AG04449 (cell line): Measurements from ENCODE around the gene ZNF407.

Source experiments
- CTCF ChIA-PET: fragments of 350-600 bp; formaldehyde crosslinking; extraction: SDS; loops from one replicate; lab custom pipeline; 2021; ENCODE audit warnings: antibody characterized with exemption; lab: Yijun Ruan, JAX
- POLR2A ChIA-PET: fragments of 400-600, 350-600 bp; formaldehyde crosslinking; extraction: SDS; loops from one replicate; lab custom pipeline; 2020; ENCODE audit warnings: antibody characterized with exemption, inconsistent platforms; lab: Yijun Ruan, JAX
- DNase-seq: peaks from one replicate; pipeline ENCODE4 v3.0.0-alpha.2; 2010; ENCODE audit warnings: low read depth, low spot score
- H3K4me3 ChIP-seq: 2 replicates; pipeline ENCODE4 v1.5.1; 2011; ENCODE audit warnings: low read depth, mild to moderate bottlenecking, control low read depth, low read length
- TF ChIP-seq, protein P1 (sequence below): IDR thresholded peaks from one replicate; pipeline ENCODE4 v1.5.1; 2011; ENCODE audit warnings: mild to moderate bottlenecking, moderate library complexity, low read length, control low read depth, inconsistent platforms; ENCODE audit not compliant: insufficient read depth; ENCODE audit errors: missing control alignments

Gene ZNF407

DNA sequence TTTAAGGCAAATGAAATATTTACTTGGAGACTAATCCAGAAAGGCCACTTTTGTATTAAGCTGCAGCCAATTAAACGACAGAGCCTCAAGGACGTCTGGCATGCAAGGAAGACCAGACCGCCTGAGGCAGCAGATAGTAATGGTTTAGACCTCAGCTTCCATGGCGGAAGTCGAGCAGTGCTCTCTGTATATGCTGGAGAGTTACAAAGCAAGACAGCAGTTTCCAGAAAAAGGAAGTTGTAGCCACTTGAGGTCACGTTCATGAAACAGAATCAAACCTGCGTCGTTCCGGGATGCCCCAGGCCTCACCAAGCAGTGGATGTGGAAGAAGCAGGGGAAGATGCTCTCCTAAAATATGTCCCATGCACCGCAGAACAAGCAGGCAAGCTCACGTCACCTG is 469.3 kb downstream of the ZNF407 start:
- ChIA-PET POLR2A (interaction anchor here (0.7 kb wide), 1 partner anchor 233 kb away, joined by 3 read pairs; no protein-coding TSS in a partner anchor), CTCF (interaction anchor here (1.0 kb wide), 1 partner anchor 26 kb away, joined by 4 read pairs; no protein-coding TSS in a partner anchor)
- TF ChIP-seq, protein P1, sequence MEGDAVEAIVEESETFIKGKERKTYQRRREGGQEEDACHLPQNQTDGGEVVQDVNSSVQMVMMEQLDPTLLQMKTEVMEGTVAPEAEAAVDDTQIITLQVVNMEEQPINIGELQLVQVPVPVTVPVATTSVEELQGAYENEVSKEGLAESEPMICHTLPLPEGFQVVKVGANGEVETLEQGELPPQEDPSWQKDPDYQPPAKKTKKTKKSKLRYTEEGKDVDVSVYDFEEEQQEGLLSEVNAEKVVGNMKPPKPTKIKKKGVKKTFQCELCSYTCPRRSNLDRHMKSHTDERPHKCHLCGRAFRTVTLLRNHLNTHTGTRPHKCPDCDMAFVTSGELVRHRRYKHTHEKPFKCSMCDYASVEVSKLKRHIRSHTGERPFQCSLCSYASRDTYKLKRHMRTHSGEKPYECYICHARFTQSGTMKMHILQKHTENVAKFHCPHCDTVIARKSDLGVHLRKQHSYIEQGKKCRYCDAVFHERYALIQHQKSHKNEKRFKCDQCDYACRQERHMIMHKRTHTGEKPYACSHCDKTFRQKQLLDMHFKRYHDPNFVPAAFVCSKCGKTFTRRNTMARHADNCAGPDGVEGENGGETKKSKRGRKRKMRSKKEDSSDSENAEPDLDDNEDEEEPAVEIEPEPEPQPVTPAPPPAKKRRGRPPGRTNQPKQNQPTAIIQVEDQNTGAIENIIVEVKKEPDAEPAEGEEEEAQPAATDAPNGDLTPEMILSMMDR = no peak
- no peak for DNase-seq
- no peak overlapping the region for H3K4me3 ChIP-seq

DNA sequence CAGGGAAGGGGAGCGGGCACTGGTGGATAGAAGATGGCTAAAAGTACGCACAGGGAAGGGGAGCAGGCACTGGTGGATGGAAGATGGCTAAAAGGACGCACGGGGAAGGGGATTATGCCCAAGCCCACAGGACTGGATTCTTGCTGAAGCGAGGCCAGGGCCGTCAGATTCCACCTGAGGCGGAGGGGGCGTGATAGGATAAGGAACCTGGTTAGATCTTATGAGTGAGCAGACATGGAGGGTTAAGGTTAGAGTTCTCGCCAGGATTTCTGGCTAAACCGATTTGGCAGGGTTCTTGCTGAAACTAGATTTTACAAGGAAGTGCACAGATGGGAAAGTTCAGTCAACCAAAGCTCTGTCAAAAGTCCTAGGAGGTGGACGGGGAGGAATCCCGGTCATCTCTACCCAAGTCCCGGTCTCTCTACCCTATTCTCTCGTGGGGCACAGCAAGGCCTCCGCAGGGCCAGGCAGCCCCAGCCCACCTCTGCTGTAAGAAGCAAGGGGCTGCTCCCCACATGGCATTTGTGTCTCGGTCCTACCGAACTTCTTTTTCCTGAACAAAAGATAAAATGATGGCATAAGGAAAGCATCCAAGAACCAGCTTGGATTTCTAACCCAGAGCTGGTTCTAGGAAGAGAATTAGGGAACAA is 470.5 kb downstream of the ZNF407 start:
- ChIA-PET POLR2A (no interaction called here), CTCF (no interaction called here)
- H3K4me3 ChIP-seq = no peak overlapping the region
- TF ChIP-seq, protein P1 = no peak
- no peak for DNase-seq

DNA sequence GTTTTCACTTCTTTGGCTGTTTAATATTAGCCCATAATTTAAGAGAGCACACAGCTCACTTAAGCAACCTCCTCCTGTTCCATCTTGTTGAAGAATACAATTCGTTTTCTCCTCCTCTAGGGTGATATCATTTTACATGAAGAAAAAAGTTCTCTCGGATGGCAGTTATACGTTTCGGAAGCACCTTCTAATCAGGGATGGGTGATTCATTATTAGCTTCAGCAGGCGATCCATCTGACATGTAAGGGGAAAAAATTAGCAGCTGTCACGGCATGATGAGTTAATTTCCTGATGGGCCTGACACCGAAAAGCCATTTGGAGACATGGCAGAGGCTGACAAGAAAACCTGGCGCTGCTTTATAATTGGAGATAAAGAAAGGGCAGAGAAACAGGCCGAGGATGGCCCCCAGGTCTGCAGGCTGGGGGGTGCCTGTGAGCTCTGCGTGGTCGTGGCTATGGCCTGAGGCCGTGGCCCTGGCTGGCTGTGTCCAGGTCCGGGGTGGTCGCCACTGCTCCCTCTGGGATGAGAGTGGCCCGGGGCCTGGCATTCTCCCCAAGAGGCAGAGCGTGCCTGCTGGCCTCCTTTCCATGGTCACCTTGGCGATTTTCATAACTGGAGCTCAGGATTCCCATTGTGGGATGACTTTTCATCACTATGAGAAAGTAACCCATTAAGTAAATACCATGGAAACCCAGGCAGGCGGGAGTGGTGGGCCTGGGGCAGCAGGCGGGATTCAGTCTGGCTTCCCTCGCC is 471.2 kb downstream of the ZNF407 start:
- ChIA-PET POLR2A (no interaction called here), CTCF (interaction anchor here (1.5 kb wide), 1 partner anchor 8 kb away, joined by 4 read pairs; no protein-coding TSS in a partner anchor)
- TF ChIP-seq, protein P1 = no peak
- H3K4me3 ChIP-seq = no peak overlapping the region
- DNase-seq = no peak

DNA sequence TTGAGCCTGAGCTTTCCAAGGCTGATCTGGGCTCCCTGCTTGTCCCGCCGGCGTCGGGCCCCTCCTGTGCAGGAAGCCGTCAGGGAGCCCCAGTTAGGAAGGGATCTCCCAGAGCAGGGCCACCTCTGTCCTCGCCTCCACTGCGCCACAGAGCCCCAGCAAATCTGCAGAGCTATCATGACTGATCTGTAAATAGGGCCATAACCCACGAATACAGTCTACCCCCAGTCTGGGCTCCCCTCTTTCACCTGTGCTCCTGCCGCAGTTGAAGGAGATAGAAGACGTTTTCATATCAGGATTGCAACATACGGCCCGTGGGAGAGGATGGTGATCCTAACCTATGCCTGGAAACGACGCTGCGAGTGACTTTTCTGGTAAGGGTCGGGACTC is 472.6 kb downstream of the ZNF407 start:
- ChIA-PET CTCF (interaction anchor here (1.3 to 1.6 kb wide), 3 partner anchors 10 to 29 kb away, joined by 3 to 4 read pairs (median 3); no protein-coding TSS in a partner anchor), POLR2A (interaction anchor here (0.6 kb wide), 1 partner anchor 135 kb away, joined by 3 read pairs; no protein-coding TSS in a partner anchor)
- TF ChIP-seq, protein P1 = no peak
- no peak for DNase-seq
- no peak overlapping the region for H3K4me3 ChIP-seq

DNA sequence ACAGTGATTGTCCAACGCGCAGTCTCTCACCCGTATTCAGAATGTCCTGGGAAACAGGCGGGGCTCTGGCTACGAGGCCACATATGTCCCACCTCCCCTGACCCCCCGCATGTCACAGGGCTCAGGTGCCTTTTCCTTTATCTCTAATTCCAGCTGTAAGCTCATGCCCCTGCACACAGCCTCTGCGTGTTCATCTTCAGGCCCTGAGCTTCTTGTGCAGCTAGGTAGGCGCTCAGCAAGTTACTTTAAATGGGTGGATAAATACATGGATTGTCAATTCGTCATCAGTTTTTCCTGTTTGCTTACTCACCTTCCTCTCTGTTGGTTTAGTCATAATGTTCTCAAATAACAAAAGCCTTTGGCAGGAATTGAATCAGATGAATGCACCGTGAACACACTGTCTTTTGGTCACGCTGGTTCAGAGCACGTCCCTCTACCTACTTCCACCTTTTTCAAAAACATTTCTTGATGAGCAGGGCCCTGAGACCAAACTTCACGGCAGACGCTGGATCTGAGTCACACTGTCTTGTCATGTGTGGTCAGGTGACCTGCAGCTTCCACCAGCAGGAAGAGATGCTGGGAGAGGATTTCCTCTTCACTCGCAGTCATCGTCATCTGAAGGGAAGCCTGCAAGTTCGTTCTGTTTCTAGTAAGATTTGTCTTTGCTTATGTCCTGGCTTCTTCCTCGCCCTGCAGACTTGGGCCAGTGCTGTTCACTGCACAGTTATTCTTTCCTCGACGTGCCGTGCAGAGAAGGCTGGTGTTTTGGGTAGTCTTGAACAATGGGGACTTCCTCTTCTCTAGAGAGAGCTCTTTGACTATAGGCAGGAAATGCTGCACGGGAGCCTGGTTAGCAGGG is 473.2 kb downstream of the ZNF407 start:
- peak; percentile 31 for DNase-seq
- TF ChIP-seq, protein P1 = no peak
- H3K4me3 ChIP-seq = 0 out of 2 replicates have a peak overlapping the region, but pooled peaks have one; percentile 12

More for the DNA sequence above, 473.2 kb downstream of the ZNF407 start:
- ChIA-PET POLR2A (no interaction called here), CTCF (interaction anchor here (1.3 to 1.6 kb wide), 2 partner anchors 14 to 29 kb away, joined by 3 read pairs; no protein-coding TSS in a partner anchor)
